GM03348 (cell line): Measurements from ENCODE around the gene DUOX1.
A peak's percentile ranks its signal among the peaks of the same experiment; 100 is the strongest.

Experiments
- DNase-seq: peaks from one replicate; pipeline ENCODE4 v3.0.0; 2012; ENCODE audit warnings: low spot score

Gene DUOX1

GRCh38 chr15:45187894-45188830 is 58.4 kb downstream of the DUOX1 start, which contains the start of gene SHF:
Gene SHF (minus strand): TSS chr15:45187966. CDS start chr15:45187951, 15 bp downstream.
- peak; percentile 77 for DNase-seq

GRCh38 chr15:45197512-45197911 is 67.7 kb downstream of the DUOX1 start:
- no peak for DNase-seq

GRCh38 chr15:45198337-45199135 is 68.7 kb downstream of the DUOX1 start:
- peak; percentile 93 for DNase-seq

- no peak for DNase-seq
These were observed 69.5 kb downstream of the DUOX1 start for GRCh38 chr15:45199136-45199810.

GRCh38 chr15:45200001-45200798 is 70.4 kb downstream of the DUOX1 start:
- peak; percentile 78 for DNase-seq

- DNase-seq, result peak; percentile 75
These were observed 71.2 kb downstream of the DUOX1 start for GRCh38 chr15:45200799-45201556.

GRCh38 chr15:45201557-45201859 is 71.7 kb downstream of the DUOX1 start:
- DNase-seq, result no peak

- DNase-seq, result no peak
These were observed 72.1 kb downstream of the DUOX1 start for GRCh38 chr15:45201869-45202268.

GRCh38 chr15:45203182-45203581 is 73.4 kb downstream of the DUOX1 start:
- DNase-seq, result peak; percentile 15

- DNase-seq, result peak; percentile 72
These were observed 75.4 kb downstream of the DUOX1 start for GRCh38 chr15:45205192-45205591.

- DNase-seq, result no peak
These were observed 82.7 kb downstream of the DUOX1 start for GRCh38 chr15:45212493-45212892.
